Left lung (tissue), 10 donors: ENCODE data around the gene DOHH. TPM values are rescaled to one million over a fixed set of nuclear protein-coding genes. Genes with fewer than 3 reads are reported as not detected.
A peak's percentile ranks its signal among the peaks of the same experiment; 100 is the strongest.

ENCODE experiments used
- ATAC-seq: fragments of 200-7000 bp; cut with Tn5 transposase; one replicate; pipeline ENCODE4 v1.9.1; 2020; ENCODE audit warnings: moderate library complexity
- DNase-seq, 4 donors: peaks; one replicate each; pipeline ENCODE4 v3.0.0-alpha.2; 2013 to 2020
- H3K27ac ChIP-seq, 2 donors: fragments of 200-600 bp; sonication (generic) in 1 of 2; one replicate each; pipeline versions ENCODE4 v1.5.0 to v1.8.0; 2020 to 2021
- H3K27me3 ChIP-seq, 2 donors: fragments of 200-600 bp; sonication (generic) in 1 of 2; one replicate each; pipeline versions ENCODE4 v1.5.0 to v1.8.0; 2020 to 2021
- H3K36me3 ChIP-seq, 2 donors: fragments of 200-600 bp; sonication (generic) in 1 of 2; one replicate each; pipeline versions ENCODE4 v1.5.0 to v1.8.0; 2020 to 2021
- H3K4me1 ChIP-seq, 2 donors: fragments of 200-600 bp; one replicate each; pipeline ENCODE4 v1.8.0; 2021
- H3K4me3 ChIP-seq, 2 donors: fragments of 200-600 bp; sonication (generic) in 1 of 2; one replicate each; pipeline versions ENCODE4 v1.5.0 to v1.8.0; 2020 to 2021; ENCODE audit warnings: mild to moderate bottlenecking in 1 of 2
- H3K9me3 ChIP-seq, 2 donors: fragments of 200-600 bp; sonication (generic) in 1 of 2; one replicate each; pipeline versions ENCODE4 v1.5.0 to v1.8.0; 2020 to 2021
- CTCF ChIP-seq, 2 donors: fragments of 200-600 bp; sonication (generic) in 1 of 2; IDR thresholded peaks; one replicate each; pipeline versions ENCODE4 v1.5.0 to v1.8.0; 2021; ENCODE audit warnings: antibody characterized with exemption in 2 of 2
- intact Hi-C, 2 donors: fragments of 100-400 bp; cut with DNase I; formaldehyde crosslinking; loops; one replicate each; pipeline versions ENCODE4 v1.11.2 to v1.14.2; 2022
- polyA plus RNA-seq, 6 donors: library from polyadenylated mRNA; unstranded; fragments of 120-200 nt; gene quantifications; one replicate each; pipeline ENCODE4 v1.2.1, GENCODE V29; 2013; ENCODE audit not compliant: insufficient read length in 6 of 6
- total RNA-seq, 2 donors: library from RNA; stranded (reverse); fragmentation: NEBNext Ultra II Directional; extraction: Animal tissue kit (Norgen Biotek cat#: 25700); gene quantifications; one replicate each; pipeline ENCODE4 v1.2.1, GENCODE V29; 2021
- donor health status: DM: no; HTN: yes; CAD: no.
- donor health status: DM: no; HTN: no; CAD: no.

Gene DOHH
- total and polyA plus RNA-seq, 8 donors: 5.8 to 14.1 (median 7.9) TPM

GRCh38 chr19:3537438-3538240 lies 37.2 kb upstream of the DOHH start:
- intact Hi-C loops: no loop called here
- peaks cover 0 to 67% of the 10 kb centered on the region in 2 donors for H3K36me3 ChIP-seq
- peak; percentile 3 for ATAC-seq

GRCh38 chr19:3537101-3537437 lies 36.6 kb upstream of the DOHH start:
- H3K9me3 ChIP-seq: no peaks in the 10 kb centered on the region
- no peaks in the 10 kb centered on the region for H3K4me1 ChIP-seq
- TF ChIP-seq CTCF (IDR thresholded peaks at IDR 0.05): no peak
- DNase-seq (no peak), ATAC-seq (no peak)
- peaks cover 0 to 67% of the 10 kb centered on the region in 2 donors for H3K36me3 ChIP-seq
- no peaks in the 10 kb centered on the region for H3K27me3 ChIP-seq
- no peak overlapping the region for H3K27ac ChIP-seq
- no peak overlapping the region for H3K4me3 ChIP-seq
- intact Hi-C loops: no loop called here

More at GRCh38 chr19:3537438-3538240, 37.2 kb upstream of the DOHH start:
- H3K27me3 ChIP-seq: no peaks in the 10 kb centered on the region
- H3K9me3 ChIP-seq: no peaks in the 10 kb centered on the region
- DNase-seq: no peak
- peak overlapping the region in 1 of 2 donors; percentile 18 for H3K27ac ChIP-seq
- no peaks in the 10 kb centered on the region for H3K4me1 ChIP-seq
- no peak overlapping the region for H3K4me3 ChIP-seq
- no peak for TF ChIP-seq CTCF (IDR thresholded peaks at IDR 0.05)

GRCh38 chr19:3536429-3537100 lies 36.1 kb upstream of the DOHH start:
- H3K4me3 ChIP-seq: no peak overlapping the region
- H3K27ac ChIP-seq: no peak overlapping the region
- H3K9me3 ChIP-seq: no peaks in the 10 kb centered on the region
- intact Hi-C loops: no loop called here
- no peaks in the 10 kb centered on the region for H3K4me1 ChIP-seq
- H3K36me3 ChIP-seq: peaks cover 0 to 72% of the 10 kb centered on the region in 2 donors
- no peak for DNase-seq
- H3K27me3 ChIP-seq: no peaks in the 10 kb centered on the region
- no peak for TF ChIP-seq CTCF (IDR thresholded peaks at IDR 0.05)
- no peak for ATAC-seq

GRCh38 chr19:3535981-3536380 lies 35.5 kb upstream of the DOHH start:
- no peak for TF ChIP-seq CTCF (IDR thresholded peaks at IDR 0.05)
- intact Hi-C loops: no loop called here
- Histone ChIP-seq H3K4me3 (no peak overlapping the region), H3K36me3 (peaks cover 0 to 78% of the 10 kb centered on the region in 2 donors), H3K4me1 (no peaks in the 10 kb centered on the region), H3K27me3 (no peaks in the 10 kb centered on the region), H3K9me3 (no peaks in the 10 kb centered on the region), H3K27ac (no peak overlapping the region)
- no peak for ATAC-seq
- no peak for DNase-seq

- H3K27me3 ChIP-seq: no peaks in the 10 kb centered on the region
- H3K36me3 ChIP-seq: peaks cover 0 to 82% of the 10 kb centered on the region in 2 donors
- no peaks in the 10 kb centered on the region for H3K4me1 ChIP-seq
- intact Hi-C loops: no loop called here
- DNase-seq: no peak
- H3K4me3 ChIP-seq: no peak overlapping the region
- no peak for ATAC-seq
- TF ChIP-seq CTCF (IDR thresholded peaks at IDR 0.05): no peak
- H3K9me3 ChIP-seq: no peaks in the 10 kb centered on the region
- H3K27ac ChIP-seq: no peak overlapping the region
These were observed 35.1 kb upstream of the DOHH start for GRCh38 chr19:3535563-3535965.
